ENCODE measurements around the gene PEF1.
A peak's percentile ranks its signal among the peaks of the same experiment; 100 is the strongest.

Gene PEF1

DNA sequence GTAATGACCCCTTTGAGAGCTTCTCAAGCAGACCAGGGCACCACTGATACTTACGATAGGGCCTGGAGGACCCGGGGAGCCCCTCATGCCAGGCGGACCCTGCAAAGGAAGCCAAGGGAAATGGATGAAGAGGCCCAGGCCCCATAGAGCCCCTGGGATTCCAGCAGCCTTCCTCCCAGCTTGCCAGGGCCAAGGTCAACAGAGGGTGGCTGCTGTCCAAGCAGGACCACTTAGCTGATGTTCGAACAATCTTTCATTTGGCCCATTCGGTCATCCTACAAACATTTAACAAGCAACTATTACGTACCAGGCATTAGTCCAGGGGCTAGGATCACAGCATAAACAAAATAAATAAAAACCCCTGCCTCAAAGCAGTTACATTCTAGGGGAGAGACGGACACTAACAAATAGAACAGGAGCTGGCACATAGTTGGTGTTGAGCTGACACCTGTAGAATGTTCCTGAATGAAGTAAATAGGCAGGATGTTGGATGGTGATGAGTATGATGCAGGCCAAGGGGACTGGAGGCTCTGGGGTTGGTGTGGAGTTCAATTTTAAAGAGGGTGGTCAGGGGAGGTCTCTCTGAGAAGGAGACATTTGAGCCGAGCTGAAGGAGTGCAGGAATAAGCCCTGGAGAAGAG is 27.0 kb upstream of the PEF1 start:
- no peak for DNase-seq (ENCODE audit: low read depth in 2 of 2)

DNA sequence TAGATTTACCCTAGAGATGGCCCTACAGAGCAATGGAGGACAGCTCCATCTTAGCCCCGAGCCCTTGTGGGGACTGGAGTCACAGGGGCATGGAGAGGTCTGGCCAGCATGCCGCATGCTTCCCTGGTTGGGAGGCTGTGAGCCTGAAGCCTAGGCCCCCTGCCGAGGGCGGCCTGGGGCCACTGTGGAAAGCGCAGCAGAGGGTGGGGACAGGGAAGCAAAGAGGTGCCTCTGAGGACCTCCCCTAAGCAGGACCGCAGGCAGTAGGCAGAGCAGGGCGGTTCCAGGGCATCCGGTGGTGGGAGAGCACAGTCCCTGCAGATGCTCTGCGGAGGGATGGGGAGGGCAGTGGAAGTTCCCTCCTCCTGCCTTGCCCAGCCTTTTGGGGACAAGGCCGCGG is 26.5 kb upstream of the PEF1 start:
- no peak for DNase-seq (ENCODE audit: low read depth in 2 of 2)

DNA sequence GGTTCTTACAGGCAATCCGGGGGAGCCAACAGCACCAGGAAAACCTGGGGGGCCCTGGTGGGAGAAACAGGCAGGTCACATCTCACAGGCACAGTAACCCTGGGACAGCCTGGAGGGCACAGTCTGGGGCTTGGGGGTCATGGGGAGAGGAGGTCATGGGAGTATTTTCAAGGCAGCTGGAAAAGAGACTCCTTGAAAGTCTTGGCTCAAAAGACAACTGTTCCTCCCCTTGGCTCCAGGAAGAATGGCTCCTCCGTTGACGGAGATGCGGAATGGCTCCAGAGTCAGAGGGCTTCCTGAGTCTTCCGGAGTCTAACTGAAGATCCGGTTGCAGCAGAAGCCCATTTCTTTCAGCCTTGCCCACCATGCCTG is 25.9 kb upstream of the PEF1 start:
- DNase-seq (ENCODE audit: low read depth in 2 of 2) = no peak

DNA sequence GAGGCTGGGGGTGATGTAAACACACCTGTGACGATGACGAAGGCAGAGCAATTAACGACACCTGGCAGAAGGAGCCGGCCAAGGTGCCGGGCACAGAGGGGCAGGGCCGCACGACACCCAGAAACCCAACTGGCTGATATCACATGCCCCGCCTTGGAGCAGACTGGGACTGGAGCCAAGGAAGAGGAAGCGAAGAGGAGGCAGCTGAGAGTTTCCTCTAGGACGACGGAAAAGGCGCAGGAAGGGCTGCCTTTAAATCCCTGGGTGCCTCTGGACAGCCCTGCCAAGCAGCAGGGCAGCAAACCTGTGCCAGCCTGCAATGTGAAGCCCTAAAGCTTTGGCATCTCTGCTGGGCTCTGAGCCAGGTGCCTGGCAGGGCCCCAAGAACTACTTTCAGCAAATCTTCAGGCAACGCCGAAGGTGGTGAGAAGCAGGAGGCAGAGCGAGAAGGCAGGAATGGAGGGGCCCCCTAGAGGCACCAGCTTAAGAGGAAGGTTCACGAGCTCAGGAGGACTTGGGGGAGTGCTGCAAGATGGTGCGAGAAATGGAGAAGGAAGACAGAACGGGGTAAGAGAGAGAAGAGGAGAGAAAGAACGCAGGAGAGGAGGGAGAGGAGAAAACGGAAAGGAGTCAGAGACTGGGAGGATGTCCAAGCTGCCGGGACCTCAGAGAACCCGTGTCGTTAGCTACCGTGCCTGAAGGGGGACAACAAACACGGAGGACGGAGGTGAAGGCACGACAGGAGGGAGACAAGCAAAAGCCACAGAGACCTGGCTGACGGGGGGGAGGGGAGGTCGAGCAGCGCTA is 25.3 kb upstream of the PEF1 start:
- DNase-seq (ENCODE audit: low read depth in 2 of 2) = no peak

DNA sequence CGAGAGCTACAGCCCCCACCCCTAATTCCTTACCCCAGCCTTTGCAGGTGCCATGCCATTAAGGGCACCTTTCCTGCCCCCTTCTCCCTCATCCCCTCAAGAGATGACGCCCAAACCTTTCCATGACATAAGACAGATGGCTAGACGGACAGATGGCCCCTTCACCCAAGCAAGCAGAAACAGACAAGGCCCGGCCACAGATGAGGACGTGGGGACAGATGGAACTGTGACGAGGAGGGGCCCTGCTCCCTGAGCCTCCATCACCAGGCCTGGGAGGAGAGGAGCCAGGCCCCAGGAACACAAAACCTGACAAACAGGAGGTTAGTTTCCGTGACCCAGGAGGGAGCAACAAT is 24.7 kb upstream of the PEF1 start:
- no peak for DNase-seq (ENCODE audit: low read depth in 2 of 2)

DNA sequence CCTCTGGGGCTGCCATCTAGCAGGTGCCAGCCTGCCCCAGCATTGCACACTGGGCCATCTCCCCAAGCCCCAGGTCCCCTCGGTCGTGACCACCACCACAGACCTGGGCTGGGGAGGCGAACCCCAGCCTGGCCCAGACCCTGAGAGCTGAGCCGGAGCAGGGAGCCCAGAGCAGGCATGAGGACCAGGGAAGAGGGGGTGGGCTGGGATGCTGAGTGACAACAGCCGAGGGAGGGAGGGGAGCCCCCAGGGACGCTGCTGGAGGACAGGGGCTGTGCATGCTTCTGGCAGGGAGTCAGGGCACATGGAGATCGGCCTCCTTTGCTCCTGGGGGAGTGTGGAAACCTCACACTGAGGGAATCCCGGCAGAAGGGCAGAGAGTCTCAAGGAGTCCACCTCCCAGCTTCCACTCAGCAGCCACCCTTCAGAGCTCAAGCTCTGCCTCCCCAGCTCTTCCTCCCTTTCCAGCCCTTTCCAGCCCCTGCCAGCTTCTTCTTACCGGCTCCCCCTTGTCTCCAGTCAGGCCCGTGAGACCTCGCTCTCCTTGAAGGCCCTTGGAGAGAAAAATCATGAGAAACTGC is 23.7 kb upstream of the PEF1 start:
- DNase-seq (ENCODE audit: low read depth in 2 of 2) = no peak

DNA sequence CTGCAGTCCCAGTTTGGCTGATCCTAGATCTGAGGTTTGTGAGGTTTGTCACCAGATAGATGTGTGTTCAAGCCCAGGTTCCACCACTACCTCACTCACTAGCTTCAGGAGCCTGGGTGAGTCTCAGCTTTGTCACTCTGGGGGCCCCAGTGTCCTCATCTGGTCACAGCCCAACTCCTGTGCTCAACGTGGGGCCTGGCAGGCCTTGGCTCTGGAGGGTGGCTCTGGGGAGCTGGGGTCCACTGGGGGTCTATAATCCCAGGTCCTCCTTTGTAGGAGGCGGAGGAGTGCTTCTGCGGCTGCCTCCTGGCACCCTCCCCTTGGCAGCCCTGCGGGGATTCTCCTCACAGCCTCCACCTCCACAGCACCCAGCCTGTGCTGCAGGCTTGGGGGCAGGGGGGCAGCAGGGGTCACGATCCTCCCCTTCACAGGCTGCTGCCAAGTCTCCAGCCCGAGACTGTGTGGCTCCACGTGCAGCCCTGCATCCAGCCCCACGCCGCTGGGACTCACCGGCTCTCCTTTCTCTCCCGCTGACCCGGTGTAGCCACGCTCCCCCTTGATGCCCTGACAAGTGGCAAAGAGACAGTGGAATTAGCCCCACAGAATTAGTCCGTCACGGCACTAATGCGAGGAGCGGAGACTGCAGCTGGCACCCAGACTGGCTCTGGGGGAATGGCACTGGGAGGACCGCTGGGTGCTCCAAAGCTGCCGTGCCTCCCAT is 22.5 kb upstream of the PEF1 start:
- DNase-seq (ENCODE audit: low read depth in 2 of 2) = no peak

DNA sequence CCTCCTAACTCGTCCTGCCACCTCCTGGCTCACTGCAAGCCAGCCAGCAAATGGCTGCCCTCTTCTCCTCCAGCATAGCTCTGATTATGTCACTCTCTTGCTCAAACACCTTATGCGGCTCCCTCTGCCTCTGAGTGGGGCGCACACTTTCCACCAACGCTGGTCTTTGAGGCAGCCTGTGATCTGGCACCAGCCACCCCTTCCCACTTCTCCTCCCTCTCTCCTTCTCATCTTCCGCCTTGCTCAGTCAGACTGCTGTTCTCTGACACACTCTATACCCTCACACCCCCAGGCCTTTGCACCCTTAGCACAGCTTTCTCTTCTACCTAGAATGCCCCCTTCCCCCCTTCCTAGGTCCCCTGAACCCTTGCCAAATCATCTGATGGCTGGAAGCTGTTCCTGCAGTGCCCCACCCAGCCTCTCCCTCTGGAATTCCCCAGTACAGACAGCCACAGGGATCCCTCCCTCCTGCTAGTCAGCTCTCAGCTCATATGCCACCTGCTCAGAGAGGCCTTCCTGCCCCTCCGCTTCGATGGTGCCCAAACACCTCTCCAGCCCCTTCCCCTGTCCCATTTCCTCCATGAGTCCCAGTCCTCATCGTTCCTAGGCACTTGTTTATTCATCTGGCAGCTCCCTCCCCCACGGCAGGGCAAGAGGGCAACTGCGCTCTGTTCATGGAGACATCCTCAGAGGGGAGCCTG is 21.7 kb upstream of the PEF1 start:
- no peak for DNase-seq (ENCODE audit: low read depth in 2 of 2)

DNA sequence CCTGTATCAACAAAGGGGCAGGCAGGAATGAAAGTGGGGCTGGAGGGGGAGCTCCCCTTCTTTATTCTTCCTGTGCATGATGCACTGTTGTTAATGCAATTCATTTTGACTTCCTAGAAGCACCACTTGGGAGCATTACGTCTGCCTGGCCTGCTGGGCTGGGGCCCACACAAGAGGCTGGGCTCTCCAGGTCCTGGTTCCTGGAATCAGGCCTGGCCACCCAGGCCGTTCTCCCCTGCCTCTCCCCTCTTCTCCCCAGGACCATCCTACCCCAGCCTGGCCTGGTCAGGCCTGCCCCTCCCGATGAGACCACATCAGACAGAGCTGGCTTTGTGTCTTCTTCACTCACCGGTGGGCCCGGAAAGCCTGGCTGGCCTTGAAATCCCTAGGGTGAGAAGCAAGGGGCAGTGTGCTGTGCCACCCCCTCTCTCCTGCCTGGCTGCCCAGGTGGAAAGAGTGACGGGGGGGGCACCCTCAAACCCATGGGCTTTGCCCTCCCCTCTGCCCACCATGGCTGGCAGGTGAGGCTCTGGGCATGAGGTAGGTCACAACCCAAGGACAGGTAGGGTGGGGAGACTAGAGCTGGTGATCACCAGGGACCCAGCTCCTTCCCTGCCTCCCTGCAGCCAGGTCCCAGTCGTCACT is 20.7 kb upstream of the PEF1 start:
- no peak for DNase-seq (ENCODE audit: low read depth in 2 of 2)

DNA sequence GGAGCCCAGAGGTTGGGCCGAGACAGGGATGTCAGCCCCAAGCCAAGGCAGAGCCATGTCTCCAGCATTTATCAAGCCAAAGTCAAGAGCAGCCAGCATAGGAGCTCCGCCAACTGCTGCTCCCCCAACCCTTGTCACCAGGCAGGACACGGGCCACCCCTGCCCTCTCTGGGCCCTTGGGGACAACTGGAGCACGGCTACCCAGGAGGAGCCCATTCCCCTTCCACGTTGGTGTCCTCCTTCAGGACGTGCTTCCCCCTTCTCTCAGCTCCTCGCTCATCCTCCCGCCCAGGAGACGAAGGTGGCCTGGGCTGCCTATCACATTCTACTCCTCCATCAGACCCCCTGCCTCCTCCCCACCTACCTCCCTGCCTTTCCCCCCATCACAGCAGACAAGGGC is 19.9 kb upstream of the PEF1 start:
- DNase-seq (ENCODE audit: low read depth in 2 of 2) = no peak

DNA sequence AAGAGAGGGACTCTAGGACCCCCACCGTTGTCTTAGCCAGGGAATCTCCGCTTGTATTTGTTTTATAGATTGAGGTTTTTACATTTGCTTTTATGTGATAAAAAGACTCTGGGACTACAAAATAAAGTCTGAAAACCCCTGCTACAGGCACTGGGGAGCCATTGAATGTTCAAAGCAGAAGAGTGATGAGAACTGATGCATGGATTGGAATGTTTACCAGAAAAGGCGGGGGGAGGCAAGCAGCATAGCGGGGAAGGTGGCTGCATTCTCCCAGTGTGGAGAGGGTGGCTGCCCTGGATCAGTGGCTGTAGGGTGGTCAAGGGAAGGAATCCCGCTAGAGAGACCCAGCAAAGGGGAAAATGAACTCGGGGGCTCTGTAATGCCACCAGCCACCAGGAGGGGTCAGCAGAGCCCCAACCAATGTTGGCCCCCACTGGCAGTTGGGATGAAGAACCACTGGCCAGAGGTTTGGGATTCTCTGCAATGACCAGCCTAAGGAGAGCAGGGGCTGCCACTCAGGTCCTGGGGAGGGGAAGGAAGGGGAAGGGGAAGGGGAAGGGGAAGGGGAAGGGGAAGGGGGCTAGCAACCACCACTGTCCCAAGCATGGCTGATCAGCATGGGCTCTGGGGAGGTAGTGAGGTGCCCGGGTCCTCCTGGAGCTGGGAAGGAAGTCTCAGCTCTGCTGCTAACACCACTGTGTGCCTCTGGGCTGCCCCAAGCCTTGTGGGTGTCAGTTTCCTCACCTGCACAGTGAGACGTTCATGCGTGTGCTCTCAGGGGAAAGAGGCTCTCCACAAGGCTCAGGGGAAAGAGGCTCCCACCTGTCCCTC is 19.2 kb upstream of the PEF1 start:
- peak; percentile 19 to 43 for DNase-seq (ENCODE audit: low read depth in 2 of 2)

DNA sequence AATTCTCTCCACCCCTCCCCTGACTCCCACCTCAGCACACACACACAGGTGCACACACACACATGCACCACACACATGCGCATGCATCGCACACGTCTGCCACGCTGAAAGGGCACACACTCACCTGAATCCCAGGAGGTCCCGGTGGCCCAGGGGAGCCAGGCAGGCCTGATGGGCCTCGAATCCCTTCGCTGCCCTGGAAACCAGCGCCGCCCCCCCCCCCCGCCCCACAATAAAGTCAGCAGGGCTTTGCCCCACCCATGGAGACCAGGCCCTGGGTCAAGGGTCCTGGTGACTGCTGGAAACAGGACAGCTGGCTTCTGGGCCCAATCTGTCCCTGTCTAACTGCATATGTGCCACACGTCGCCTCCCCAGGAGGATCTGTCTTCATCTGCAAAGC is 17.8 kb upstream of the PEF1 start:
- no peak for DNase-seq (ENCODE audit: low read depth in 2 of 2)

DNA sequence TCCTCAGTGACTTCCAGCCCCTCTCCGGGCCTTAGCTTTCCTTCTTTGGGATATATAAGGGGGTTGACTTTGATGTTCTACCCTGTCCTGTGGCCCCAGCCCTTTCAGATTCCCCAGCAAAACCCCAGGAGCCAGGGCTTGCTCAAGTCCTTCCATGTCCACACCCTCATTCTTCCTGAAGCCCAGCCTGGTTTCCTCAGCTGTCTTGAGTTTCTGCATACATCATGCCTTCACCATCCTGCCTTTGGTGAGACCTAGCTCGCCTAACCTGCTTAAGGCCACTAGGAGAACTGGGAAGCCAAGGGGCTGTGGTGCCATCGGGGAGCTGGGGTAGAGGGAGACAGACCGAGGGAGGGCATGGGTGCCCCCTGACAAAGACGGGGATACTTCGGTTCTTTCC is 17.2 kb upstream of the PEF1 start:
- no peak for DNase-seq (ENCODE audit: low read depth in 2 of 2)

DNA sequence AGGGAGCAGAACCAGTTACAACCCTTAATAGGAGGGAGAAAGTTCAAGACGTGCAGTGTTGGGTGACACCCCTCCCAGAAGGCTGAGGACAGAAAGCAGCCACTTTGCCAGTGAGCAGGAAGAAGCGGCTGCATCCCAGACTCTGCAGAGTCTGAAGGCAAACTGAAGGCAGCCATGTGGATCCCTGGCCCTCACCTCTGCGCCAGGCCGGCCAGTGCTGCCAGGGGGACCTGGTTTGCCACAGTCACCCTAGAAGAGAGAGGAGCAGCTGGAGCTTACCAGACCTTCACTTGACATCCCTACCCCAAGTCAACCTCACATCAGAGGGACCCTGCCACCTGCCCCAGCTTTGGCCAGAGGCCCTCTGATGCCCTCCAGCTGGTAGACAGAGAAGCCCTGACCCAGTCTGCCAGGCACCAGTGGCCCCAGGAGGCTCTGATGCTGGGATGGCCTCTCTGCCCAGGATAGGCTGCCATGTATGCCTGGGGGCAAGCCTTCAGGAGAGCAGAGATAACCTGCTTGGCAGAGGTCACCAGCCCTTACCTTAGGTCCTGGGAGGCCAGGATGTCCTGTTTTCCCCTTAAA is 16.3 kb upstream of the PEF1 start:
- no peak for DNase-seq (ENCODE audit: low read depth in 2 of 2)

DNA sequence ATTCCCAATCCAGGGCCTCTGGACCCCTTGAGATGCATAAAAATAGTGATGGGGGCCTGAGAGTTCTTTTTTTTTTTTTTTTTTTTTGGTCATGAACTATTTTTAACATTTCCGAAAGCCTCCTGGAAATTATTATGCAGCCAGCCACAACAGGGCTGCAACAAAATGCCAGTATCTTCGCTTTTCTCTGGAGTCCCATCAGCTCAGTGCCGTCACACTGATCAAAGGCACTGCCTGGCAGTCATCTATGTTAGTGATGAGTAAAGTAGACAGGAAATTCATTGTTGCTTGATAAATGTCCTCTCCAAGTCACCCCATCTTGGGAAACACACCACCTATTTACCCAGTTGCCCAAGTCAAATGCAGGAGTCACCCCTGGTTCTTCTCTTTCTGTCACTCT is 15.2 kb upstream of the PEF1 start:
- no peak for DNase-seq (ENCODE audit: low read depth in 2 of 2)

DNA sequence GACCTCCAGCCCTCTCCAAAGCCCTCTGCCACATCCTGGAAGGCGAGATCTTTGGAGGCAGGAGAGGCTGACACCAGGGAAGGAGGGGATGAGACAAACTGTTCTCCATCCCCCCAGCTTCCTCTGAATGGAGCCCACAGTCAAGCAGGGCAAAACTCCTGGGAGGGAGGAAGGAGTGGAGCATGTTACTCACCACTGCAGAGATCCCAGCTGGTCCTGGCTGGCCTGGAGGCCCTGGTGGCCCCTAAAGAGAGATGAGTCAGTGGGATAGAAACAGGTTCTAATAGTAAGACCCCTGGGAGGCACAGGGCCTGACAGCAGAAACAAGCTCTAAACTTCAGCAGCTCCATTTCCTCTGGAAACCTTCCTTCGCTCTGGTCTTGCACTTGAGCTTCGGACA is 14.0 kb upstream of the PEF1 start:
- no peak for DNase-seq (ENCODE audit: low read depth in 2 of 2)

DNA sequence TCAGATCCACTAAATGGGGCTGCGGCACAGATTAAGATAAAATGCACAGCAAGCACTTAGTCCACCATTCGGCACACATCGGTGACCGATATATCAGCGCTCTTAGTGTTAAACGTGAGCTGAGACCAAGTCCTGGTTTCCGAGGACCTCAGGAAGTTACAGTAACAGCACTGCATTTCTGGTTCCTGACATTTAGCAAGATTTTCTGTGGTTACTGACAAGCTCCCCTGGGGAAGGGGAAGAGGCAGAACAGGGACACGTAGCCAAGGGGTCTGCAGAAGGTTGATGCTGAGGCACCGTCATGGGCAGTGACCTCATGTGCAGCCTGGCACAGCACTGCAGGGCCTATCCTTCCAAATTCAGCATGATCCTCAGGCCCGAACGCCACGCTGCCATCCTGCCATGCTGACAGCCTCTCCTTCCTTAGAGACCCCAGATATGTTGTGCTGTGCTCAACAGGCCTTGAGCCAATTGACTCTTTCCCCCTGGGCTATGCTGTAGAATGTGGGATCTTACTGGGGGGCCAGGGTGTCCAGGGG is 13.4 kb upstream of the PEF1 start:
- DNase-seq (ENCODE audit: low read depth in 2 of 2) = no peak

DNA sequence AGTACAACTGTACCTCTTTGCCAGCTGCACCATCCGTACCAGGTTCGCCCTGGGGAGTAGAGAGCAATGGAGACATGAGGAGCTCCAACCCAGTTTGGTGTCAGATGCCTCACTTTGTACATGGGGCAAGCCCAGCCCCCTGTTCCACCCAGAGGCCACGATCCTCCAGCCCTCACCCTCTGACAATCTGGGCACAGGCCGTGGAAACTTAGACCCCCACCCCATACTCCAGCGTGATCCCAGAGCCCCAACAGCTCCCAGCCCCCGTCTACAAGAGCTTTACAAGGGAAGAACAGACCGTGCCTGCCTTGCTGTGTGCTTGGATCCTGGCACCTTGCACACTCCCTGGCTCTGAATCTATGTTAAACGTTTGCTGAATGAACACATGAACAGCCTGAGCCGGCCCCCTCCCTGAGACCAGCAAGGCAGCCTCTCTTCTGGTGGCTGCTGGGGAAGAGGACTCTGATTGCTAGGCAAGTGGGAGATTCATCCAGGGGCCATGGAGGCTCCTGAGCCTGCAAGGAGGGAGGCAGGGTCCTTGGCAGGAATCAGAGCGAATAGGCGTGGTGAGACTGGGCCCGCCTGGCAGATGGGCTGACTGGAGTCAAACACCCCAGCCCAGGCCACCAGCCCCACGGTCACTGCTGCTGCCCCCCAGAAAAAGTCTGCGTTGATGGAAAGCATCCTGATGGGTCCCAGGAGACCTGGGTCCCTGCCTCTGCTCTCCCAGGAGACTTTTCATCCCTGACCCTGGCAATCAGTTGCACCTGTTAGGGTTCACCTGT is 12.5 kb upstream of the PEF1 start:
- DNase-seq (ENCODE audit: low read depth in 2 of 2) = no peak

DNA sequence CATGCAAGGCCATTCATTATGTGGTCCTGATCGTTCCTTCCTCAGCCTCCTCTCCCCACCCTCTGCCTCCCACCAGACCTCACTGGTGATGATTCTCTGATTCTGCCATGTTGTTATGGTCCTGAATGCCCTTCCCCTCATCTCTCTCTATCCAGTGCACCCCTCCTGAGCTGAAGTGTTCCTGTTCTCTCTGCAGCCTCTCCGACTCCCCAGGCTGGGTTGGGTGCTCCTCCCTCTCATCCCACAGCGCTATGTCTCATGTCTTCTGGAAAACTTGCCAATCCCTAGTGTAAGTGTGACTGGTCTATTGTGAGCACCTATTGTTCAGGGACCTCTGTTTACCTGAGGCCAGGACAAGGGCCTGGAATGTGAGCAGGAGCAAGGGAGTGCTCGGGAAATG is 11.1 kb upstream of the PEF1 start:
- DNase-seq (ENCODE audit: low read depth in 2 of 2) = no peak

All from stimulated activated CD4-positive, alpha-beta T cell treated with anti-CD3 and anti-CD28 coated beads, Interleukin-1b, Interleukin-23, amount 100 ng/mL, for 1 hour (primary cell).